ENCODE measurements around the gene UGT8.
"Not testable (repeated sequence)": the region's sequence is repeated elsewhere in the genome, so short reads cannot be mapped to it uniquely, and the experiment has no call there.

Gene UGT8

DNA sequence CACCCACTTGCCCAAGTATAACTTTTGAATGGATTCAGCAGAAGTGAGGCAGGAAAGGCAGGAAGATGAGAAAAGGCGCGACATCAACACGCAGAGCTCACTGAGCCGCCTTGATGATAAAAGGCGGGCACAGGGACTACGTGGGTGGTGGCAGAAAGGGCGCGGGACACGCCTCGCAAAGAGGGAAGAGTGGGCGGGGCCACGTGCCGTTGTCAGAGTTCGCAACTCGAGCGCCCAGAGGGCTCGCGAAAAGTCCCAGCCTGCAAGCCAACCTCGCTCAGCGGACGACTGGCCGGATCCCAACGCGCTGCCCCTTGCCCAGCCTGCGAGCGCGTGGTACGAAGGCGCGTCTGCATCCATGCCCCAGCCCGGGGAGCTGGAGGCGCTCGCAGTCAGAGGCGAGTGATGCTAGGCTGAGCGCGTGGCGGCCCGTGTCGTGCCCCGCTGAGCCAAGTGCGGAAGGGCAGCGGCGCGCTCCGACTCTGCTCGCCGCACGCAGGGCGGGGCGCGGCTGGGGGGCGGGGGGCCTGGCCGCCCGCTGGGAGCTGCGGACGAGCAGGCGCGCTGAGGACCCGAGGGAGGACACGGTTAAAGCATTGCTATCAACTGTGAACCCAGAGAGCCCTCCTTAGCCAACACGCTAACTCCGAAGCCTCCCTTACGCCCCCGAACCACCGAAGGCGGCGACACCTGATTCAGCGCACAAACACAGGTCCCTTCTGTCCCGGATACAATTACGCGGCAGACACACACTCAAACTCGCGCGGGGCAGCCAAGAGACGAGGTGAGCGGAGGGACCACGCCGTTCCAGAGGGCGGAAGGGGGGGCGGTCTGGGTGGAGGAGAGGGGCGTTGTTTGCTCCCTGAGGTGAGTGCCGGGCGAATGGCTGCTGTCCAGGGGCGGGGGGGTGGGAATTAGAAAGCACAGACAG lies at the start of gene UGT8:
Gene UGT8 (plus strand): TSS at position 617 of the 931 bp plus-strand sequence. CDS start 24,074 bp downstream, outside the sequence.
- no peaks in the 10 kb centered on the region for H3K9me3 ChIP-seq (ENCODE audit: control insufficient read depth, low read depth, low read length)
- H3K27ac ChIP-seq (ENCODE audit: low read length), result no peak within 1 kb of the TSS
- no peaks in the 10 kb centered on the region for H3K36me3 ChIP-seq (ENCODE audit: control insufficient read depth, low read depth, low read length)
- peak within 1 kb of the TSS; percentile 67 for H3K9ac ChIP-seq (ENCODE audit: low read length)
- peak within 1 kb of the TSS; percentile 79 for H3K4me3 ChIP-seq (ENCODE audit: low read length)
- peaks cover 13% of the 10 kb centered on the region for H3K4me1 ChIP-seq (ENCODE audit: control insufficient read depth, low read depth, low read length)
- peaks cover 19% of the 10 kb centered on the region for H3K27me3 ChIP-seq (ENCODE audit: control insufficient read depth, insufficient read depth, low read length)

DNA sequence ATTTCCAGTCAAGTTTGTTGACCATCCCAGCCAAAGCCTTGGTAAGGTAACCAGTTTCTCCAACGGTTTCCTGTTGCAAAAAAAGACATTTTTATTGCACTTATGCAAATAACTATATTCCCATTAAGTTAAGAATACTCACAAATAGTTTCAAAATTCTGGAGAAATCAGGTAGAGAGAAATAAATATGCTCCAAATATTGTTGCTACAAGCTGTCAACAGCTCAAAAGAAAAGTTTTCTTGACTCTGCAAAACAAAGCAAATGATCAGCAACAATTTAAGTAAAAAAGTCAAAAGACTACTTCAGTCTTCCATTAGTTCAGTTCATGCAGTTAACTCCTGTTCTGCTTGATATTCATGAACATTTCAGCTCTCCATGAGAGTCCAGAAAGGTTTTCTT lies 49.0 kb upstream of the UGT8 start:
- Histone ChIP-seq H3K4me1 (ENCODE audit: control insufficient read depth, low read depth, low read length) (no peaks in the 10 kb centered on the region), H3K9ac (ENCODE audit: low read length) (no peak overlapping the region), H3K36me3 (ENCODE audit: control insufficient read depth, low read depth, low read length) (no peaks in the 10 kb centered on the region), H3K27ac (ENCODE audit: low read length) (no peak overlapping the region), H3K27me3 (ENCODE audit: control insufficient read depth, insufficient read depth, low read length) (no peaks in the 10 kb centered on the region), H3K9me3 (ENCODE audit: control insufficient read depth, low read depth, low read length) (peaks cover 14% of the 10 kb centered on the region), H3K4me3 (ENCODE audit: low read length) (no peak overlapping the region)

- H3K27me3 ChIP-seq (ENCODE audit: control insufficient read depth, insufficient read depth, low read length), result no peaks in the 10 kb centered on the region
These were observed 40.1 kb upstream of the UGT8 start for GRCh38 chr4:114558446-114559020.

GRCh38 chr4:114561590-114561989 lies 37.0 kb upstream of the UGT8 start:
- Histone ChIP-seq H3K27me3 (ENCODE audit: control insufficient read depth, insufficient read depth, low read length) (no peaks in the 10 kb centered on the region), H3K4me1 (ENCODE audit: control insufficient read depth, low read depth, low read length) (peaks cover 22% of the 10 kb centered on the region), H3K9me3 (ENCODE audit: control insufficient read depth, low read depth, low read length) (peaks cover 42% of the 10 kb centered on the region), H3K27ac (ENCODE audit: low read length) (no peak overlapping the region), H3K36me3 (ENCODE audit: control insufficient read depth, low read depth, low read length) (no peaks in the 10 kb centered on the region), H3K4me3 (ENCODE audit: low read length) (no peak overlapping the region), H3K9ac (ENCODE audit: low read length) (no peak overlapping the region)

More at GRCh38 chr4:114558446-114559020, 40.1 kb upstream of the UGT8 start:
- H3K9ac ChIP-seq (ENCODE audit: low read length), result no peak overlapping the region
- H3K4me1 ChIP-seq (ENCODE audit: control insufficient read depth, low read depth, low read length), result peaks cover 16% of the 10 kb centered on the region
- H3K36me3 ChIP-seq (ENCODE audit: control insufficient read depth, low read depth, low read length), result no peaks in the 10 kb centered on the region
- H3K9me3 ChIP-seq (ENCODE audit: control insufficient read depth, low read depth, low read length), result peaks cover 42% of the 10 kb centered on the region
- H3K27ac ChIP-seq (ENCODE audit: low read length), result no peak overlapping the region
- no peak overlapping the region for H3K4me3 ChIP-seq (ENCODE audit: low read length)

DNA sequence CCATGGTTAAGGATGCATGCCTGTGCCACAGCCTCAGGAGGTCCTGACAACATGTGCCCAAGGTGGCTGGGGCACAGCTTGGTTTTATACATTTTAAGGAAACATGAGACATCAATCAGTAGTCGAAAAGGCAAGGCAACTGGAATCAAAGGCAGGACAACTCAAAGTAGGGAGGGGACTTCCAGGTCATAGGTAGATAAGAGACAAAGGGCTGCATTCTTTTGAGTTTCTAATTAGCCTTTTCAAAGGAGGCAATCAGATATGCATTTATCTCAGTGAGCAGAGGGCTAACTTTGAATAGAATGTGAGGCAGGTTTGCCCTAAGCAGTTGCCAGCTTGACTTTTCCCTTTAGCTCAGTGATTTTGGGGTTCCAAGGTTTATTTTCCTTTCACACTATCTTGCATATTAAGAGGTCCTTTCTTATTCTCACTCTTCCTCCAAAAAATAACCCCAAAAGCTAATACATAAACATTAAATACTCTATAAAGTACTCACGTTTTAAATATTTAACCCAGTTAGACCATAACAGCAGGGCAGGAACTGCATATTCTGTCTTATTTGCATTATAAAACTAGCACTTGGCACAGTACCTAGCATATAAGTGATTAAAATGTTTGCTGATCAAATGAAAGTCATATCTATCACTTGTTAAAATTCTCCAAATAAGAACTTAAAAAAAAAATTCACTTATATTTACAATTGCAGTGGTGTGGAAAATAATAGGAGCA lies 36.3 kb upstream of the UGT8 start:
- H3K4me3 ChIP-seq (ENCODE audit: low read length), result peak overlapping the region; percentile 33
- H3K36me3 ChIP-seq (ENCODE audit: control insufficient read depth, low read depth, low read length), result no peaks in the 10 kb centered on the region
- H3K27ac ChIP-seq (ENCODE audit: low read length), result peak overlapping the region; percentile 72
- H3K9me3 ChIP-seq (ENCODE audit: control insufficient read depth, low read depth, low read length), result peaks cover 36% of the 10 kb centered on the region
- no peaks in the 10 kb centered on the region for H3K27me3 ChIP-seq (ENCODE audit: control insufficient read depth, insufficient read depth, low read length)
- H3K4me1 ChIP-seq (ENCODE audit: control insufficient read depth, low read depth, low read length), result peaks cover 22% of the 10 kb centered on the region
- H3K9ac ChIP-seq (ENCODE audit: low read length), result peak overlapping the region; percentile 19

GRCh38 chr4:114563536-114564315 lies 34.9 kb upstream of the UGT8 start:
- Histone ChIP-seq H3K4me3 (ENCODE audit: low read length) (no peak overlapping the region), H3K27ac (ENCODE audit: low read length) (peak overlapping the region; percentile 10), H3K36me3 (ENCODE audit: control insufficient read depth, low read depth, low read length) (no peaks in the 10 kb centered on the region), H3K4me1 (ENCODE audit: control insufficient read depth, low read depth, low read length) (peaks cover 22% of the 10 kb centered on the region), H3K9me3 (ENCODE audit: control insufficient read depth, low read depth, low read length) (peaks cover 22% of the 10 kb centered on the region), H3K9ac (ENCODE audit: low read length) (no peak overlapping the region), H3K27me3 (ENCODE audit: control insufficient read depth, insufficient read depth, low read length) (no peaks in the 10 kb centered on the region)

DNA sequence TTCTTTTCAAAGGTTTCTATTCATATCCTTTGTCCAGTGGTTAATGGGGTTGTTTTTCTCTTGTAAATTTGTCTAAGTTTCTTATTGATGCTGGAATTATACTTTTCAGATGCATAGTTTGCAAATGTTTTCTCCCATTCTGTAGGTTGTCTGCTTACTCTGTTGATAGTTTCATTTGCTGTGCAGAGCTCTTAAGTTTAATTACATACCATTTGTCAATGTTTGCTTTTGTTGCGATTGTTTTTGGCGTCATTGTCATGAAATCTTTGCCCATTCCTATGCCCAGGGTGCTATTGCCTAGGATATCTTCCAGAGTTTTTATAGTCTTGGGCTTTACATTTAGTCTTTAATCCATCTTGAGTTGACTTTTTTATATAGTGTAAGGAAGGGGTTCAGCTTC lies 21.2 kb upstream of the UGT8 start:
- H3K27me3 ChIP-seq (ENCODE audit: control insufficient read depth, insufficient read depth, low read length), result no peaks in the 10 kb centered on the region
- H3K9me3 ChIP-seq (ENCODE audit: control insufficient read depth, low read depth, low read length), result peaks cover 24% of the 10 kb centered on the region
- no peak overlapping the region for H3K27ac ChIP-seq (ENCODE audit: low read length)
- no peaks in the 10 kb centered on the region for H3K36me3 ChIP-seq (ENCODE audit: control insufficient read depth, low read depth, low read length)
- H3K4me3 ChIP-seq (ENCODE audit: low read length), result no peak overlapping the region
- H3K9ac ChIP-seq (ENCODE audit: low read length), result no peak overlapping the region
- H3K4me1 ChIP-seq (ENCODE audit: control insufficient read depth, low read depth, low read length), result no peaks in the 10 kb centered on the region

GRCh38 chr4:114582621-114583020 lies 16.0 kb upstream of the UGT8 start:
- Histone ChIP-seq H3K9me3 (ENCODE audit: control insufficient read depth, low read depth, low read length) (peaks cover 22% of the 10 kb centered on the region), H3K4me3 (ENCODE audit: low read length) (no peak overlapping the region), H3K9ac (ENCODE audit: low read length) (no peak overlapping the region), H3K27me3 (ENCODE audit: control insufficient read depth, insufficient read depth, low read length) (no peaks in the 10 kb centered on the region), H3K36me3 (ENCODE audit: control insufficient read depth, low read depth, low read length) (no peaks in the 10 kb centered on the region), H3K27ac (ENCODE audit: low read length) (no peak overlapping the region), H3K4me1 (ENCODE audit: control insufficient read depth, low read depth, low read length) (no peaks in the 10 kb centered on the region)

DNA sequence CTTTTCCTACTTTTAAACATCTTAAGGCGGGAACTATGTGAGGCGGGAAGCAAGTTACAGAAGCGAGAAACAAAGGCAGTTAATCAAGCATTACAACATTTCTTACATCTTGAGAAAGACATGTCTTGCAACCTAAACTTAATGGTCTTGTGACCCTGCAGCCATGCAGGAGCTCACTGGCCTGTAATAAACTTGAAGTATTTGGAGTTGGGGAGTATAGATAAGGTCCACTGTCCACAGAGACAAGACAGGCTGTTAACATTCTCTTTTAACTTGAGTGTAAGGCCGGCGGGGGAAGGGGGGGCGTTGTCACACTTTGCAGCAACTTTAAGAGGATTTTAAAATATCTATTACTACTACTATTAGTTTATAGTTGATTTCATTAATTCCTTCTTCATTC lies 10.3 kb upstream of the UGT8 start:
- H3K4me1 ChIP-seq (ENCODE audit: control insufficient read depth, low read depth, low read length), result no peaks in the 10 kb centered on the region
- no peaks in the 10 kb centered on the region for H3K36me3 ChIP-seq (ENCODE audit: control insufficient read depth, low read depth, low read length)
- H3K27ac ChIP-seq (ENCODE audit: low read length), result no peak overlapping the region
- H3K9ac ChIP-seq (ENCODE audit: low read length), result no peak overlapping the region
- no peaks in the 10 kb centered on the region for H3K27me3 ChIP-seq (ENCODE audit: control insufficient read depth, insufficient read depth, low read length)
- no peak overlapping the region for H3K4me3 ChIP-seq (ENCODE audit: low read length)
- no peaks in the 10 kb centered on the region for H3K9me3 ChIP-seq (ENCODE audit: control insufficient read depth, low read depth, low read length)

- H3K36me3 ChIP-seq (ENCODE audit: control insufficient read depth, low read depth, low read length), result not testable (repeated sequence)
These were observed 8.2 kb upstream of the UGT8 start for GRCh38 chr4:114590360-114590759.

DNA sequence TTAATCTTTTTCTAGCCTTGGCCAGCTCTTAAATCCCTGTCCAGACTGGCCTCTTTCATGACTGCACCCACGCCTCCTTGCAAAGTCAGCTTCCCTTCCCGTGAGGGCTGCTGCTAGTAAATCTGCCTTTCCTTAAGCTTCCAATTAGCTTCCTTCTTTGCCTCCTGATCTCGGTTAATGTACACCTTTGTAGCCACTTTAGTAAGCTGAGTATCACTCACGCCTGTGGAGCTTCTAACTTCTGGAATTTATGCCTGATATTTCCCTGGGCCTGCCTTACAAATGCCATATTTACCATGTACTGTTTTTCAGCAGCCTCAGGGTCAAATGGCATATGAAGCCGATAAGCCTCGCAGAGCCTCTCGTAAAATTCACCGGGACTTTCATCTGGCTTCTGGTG lies 5.1 kb upstream of the UGT8 start:
- no peaks in the 10 kb centered on the region for H3K27me3 ChIP-seq (ENCODE audit: control insufficient read depth, insufficient read depth, low read length)
- H3K4me3 ChIP-seq (ENCODE audit: low read length), result no peak overlapping the region
- no peak overlapping the region for H3K27ac ChIP-seq (ENCODE audit: low read length)
- no peaks in the 10 kb centered on the region for H3K4me1 ChIP-seq (ENCODE audit: control insufficient read depth, low read depth, low read length)
- H3K9ac ChIP-seq (ENCODE audit: low read length), result no peak overlapping the region
- no peaks in the 10 kb centered on the region for H3K9me3 ChIP-seq (ENCODE audit: control insufficient read depth, low read depth, low read length)
- no peaks in the 10 kb centered on the region for H3K36me3 ChIP-seq (ENCODE audit: control insufficient read depth, low read depth, low read length)

More at GRCh38 chr4:114590360-114590759, 8.2 kb upstream of the UGT8 start:
- H3K4me3 ChIP-seq (ENCODE audit: low read length); H3K4me1 ChIP-seq (ENCODE audit: control insufficient read depth, low read depth, low read length); H3K27ac ChIP-seq (ENCODE audit: low read length); H3K27me3 ChIP-seq (ENCODE audit: control insufficient read depth, insufficient read depth, low read length); H3K9me3 ChIP-seq (ENCODE audit: control insufficient read depth, low read depth, low read length); H3K9ac ChIP-seq (ENCODE audit: low read length): not testable (repeated sequence)

Data from iPS-18a (cell line).